Heart left ventricle (tissue), 16 donors: ENCODE measurements around the gene BCL2L13. TPM values are rescaled to one million over a fixed set of nuclear protein-coding genes. Genes with fewer than 3 reads are reported as not detected.
A peak's percentile ranks its signal among the peaks of the same experiment; 100 is the strongest.
"Not testable (repeated sequence)": the region's sequence is repeated elsewhere in the genome, so short reads cannot be mapped to it uniquely, and the experiment has no call there.

Source experiments
- ATAC-seq, 4 donors: fragments of 200-7000 bp; cut with Tn5 transposase; one replicate each; pipeline ENCODE4 v1.9.1; 2020 to 2022; ENCODE audit warnings: moderate library complexity in 4 of 4, mild to moderate bottlenecking in 3 of 4, moderate number of reproducible peaks in 1 of 4
- DNase-seq, 5 donors: peaks; one replicate each; pipeline ENCODE4 v3.0.0-alpha.2; 2020
- H3K27ac ChIP-seq, 12 donors: fragments of 200-600 bp; sonication (generic) in 4 of 12; one replicate each; pipeline versions ENCODE4 v1.5.0 to v1.8.0; 2016 to 2022; ENCODE audit warnings: mild to moderate bottlenecking in 2 of 12
- H3K27me3 ChIP-seq, 9 donors: fragments of 200-600 bp; sonication (generic) in 2 of 9; one replicate each; pipeline versions ENCODE4 v1.5.1 to v1.8.0; 2016 to 2022; ENCODE audit warnings: mild to moderate bottlenecking in 3 of 9
- H3K36me3 ChIP-seq, 9 donors: fragments of 200-600 bp; sonication (generic) in 2 of 9; one replicate each; pipeline versions ENCODE4 v1.5.0 to v1.8.0; 2018 to 2022; ENCODE audit warnings: mild to moderate bottlenecking in 2 of 9
- H3K4me1 ChIP-seq, 12 donors: fragments of 200-600 bp; sonication (generic) in 4 of 12; one replicate each; pipeline versions ENCODE4 v1.5.0 to v1.8.0; 2016 to 2022; ENCODE audit warnings: mild to moderate bottlenecking in 3 of 12
- H3K4me3 ChIP-seq, 12 donors: fragments of 200-600 bp; sonication (generic) in 4 of 12; one replicate each; pipeline versions ENCODE4 v1.5.0 to v1.8.0; 2017 to 2022; ENCODE audit warnings: mild to moderate bottlenecking in 9 of 12, moderate library complexity in 4 of 12
- H3K9me3 ChIP-seq, 12 donors: fragments of 200-600 bp; sonication (generic) in 4 of 12; one replicate each; pipeline versions ENCODE4 v1.5.0 to v1.8.0; 2016 to 2022; ENCODE audit warnings: mild to moderate bottlenecking in 1 of 12
- CTCF ChIP-seq, 12 donors: fragments of 200-600 bp; sonication (generic) in 4 of 12; IDR thresholded peaks; one replicate each; pipeline versions ENCODE4 v1.5.0 to v1.8.0; 2018 to 2022; ENCODE audit warnings: antibody characterized with exemption in 12 of 12, mild to moderate bottlenecking in 5 of 12
- POLR2A ChIP-seq, 2 donors: fragments of 450-650 bp; IDR thresholded peaks; one replicate each; pipeline ENCODE4 v1.6.1; 2017; ENCODE audit warnings: antibody characterized with exemption in 2 of 2, mild to moderate bottlenecking in 2 of 2, moderate library complexity in 2 of 2
- WGBS, 4 donors: extraction: QIAGEN DNeasy Blood & Tissue Kit in 2 of 4; methylation state at CpG; one replicate each; pipeline versions ENCODE4 v1.1.5 to v1.1.7; 2013 to 2018; 5-methylcytosine and 5-hydroxymethylcytosine counted together
- intact Hi-C, 10 donors: fragments of 100-400 bp; cut with DNase I; formaldehyde crosslinking; loops; one replicate each; pipeline versions ENCODE4 v1.11.1 to v1.14.2; 2022
- polyA plus RNA-seq, 2 donors: library from polyadenylated mRNA; stranded (reverse); fragments of 200-250 nt; gene quantifications; one replicate each; pipeline ENCODE4 v1.2.3, GENCODE V29; 2013
- total RNA-seq, 9 donors: library from RNA; depleted of rRNA in 2 of 9; stranded (reverse); fragments of >200 nt in 2 of 9; fragmentation: NEBNext Ultra II Directional in 3 of 9; extraction: Animal tissue kit (Norgen Biotek cat#: 25700) in 3 of 9; gene quantifications; one replicate each; pipeline versions ENCODE4 v1.1.0 to v1.2.4, GENCODE V29; 2016 to 2023
- donor health status: ischemic (EF 13 %, LVEDD 7.1; RV severe dilation, severe dysfunction).
- donor health status: healthy with polysubstance abuse.
- donor health status: DM: no; HTN: yes; CAD: no.
- donor health status: DM: no; HTN: no; CAD: no.
- donor health status: ischemic (EF 25% LVEDD 6.9; RV normal size, moderate dysfunction).
- donor health status: ischemic (EF 25% LVEDD 5.7; RV mildly dilated, moderate dysfunction).
- donor health status: healthy.
- donor health status: DM: yes; HTN: yes; CAD: no.
- donor health status: ischemic (EF 35%, LVEDD 5.7; RV mildly dilated, moderate dysfunction).
- donor health status: nonischemic (EF 11% LVEDD 7.7; RV severe dilation, severe dysfunction).
- donor health status: DM: yes; HTN: yes; CAD: no.
- donor health status: PGD.
- donor health status: ischemic (EF 29% LVEDD 5.4; RV normal size, mild dysfunction).
- donor health status: nonischemic (EF 23%, LVEDD 6.1; RV moderate dilation, normal function).

Gene BCL2L13
- total and polyA plus RNA-seq, 11 donors = 46.3 to 187 (median 89.6) TPM

- H3K4me1 ChIP-seq = peaks cover 0 to 26% (median 15%) of the 10 kb centered on the region in 12 donors
- H3K36me3 ChIP-seq = peaks cover 0 to 7% (median 0%) of the 10 kb centered on the region in 9 donors
- peaks cover 0 to 5% (median 0%) of the 10 kb centered on the region in 12 donors for H3K9me3 ChIP-seq
- no peak for DNase-seq
- TF ChIP-seq CTCF (IDR thresholded peaks at IDR 0.05) = peak in 1 of 12 donors; percentile 6
- no peak for TF ChIP-seq POLR2A (IDR thresholded peaks at IDR 0.05)
- peak overlapping the region; percentile 96 to 99 (median 98) for H3K27ac ChIP-seq
- WGBS, 4 donors = 0 to 1% (median 0%) methylated on average over 10 of the region's 10 CpGs
- no peaks in the 10 kb centered on the region for H3K27me3 ChIP-seq
- intact Hi-C loops = loop anchor here in 5 of 10 donors (1.0 to 10.0 kb wide), 6 partner anchors 10 to 75 kb away; partner anchors contain the start of genes SLC25A18 (in 2 of the 5) and ATP6V1E1 (in 1 of the 5)
- H3K4me3 ChIP-seq = peak overlapping the region; percentile 66 to 97 (median 84)
- peak; percentile 49 to 71 (median 56) for ATAC-seq
Measured at GRCh38 chr22:17638182-17638431, 450 bp upstream of the BCL2L13 start.

- ATAC-seq (peak in 2 of 4 donors; percentile 46 to 59), DNase-seq (no peak)
- no peak for TF ChIP-seq CTCF (IDR thresholded peaks at IDR 0.05)
- no peak for TF ChIP-seq POLR2A (IDR thresholded peaks at IDR 0.05)
- peaks cover 0 to 26% (median 15%) of the 10 kb centered on the region in 12 donors for H3K4me1 ChIP-seq
- WGBS, 4 donors = 5 to 11% (median 7%) methylated on average over 8 of the region's 8 CpGs
- peak overlapping the region; percentile 66 to 97 (median 84) for H3K4me3 ChIP-seq
- intact Hi-C loops = loop anchor here in 5 of 10 donors (2.0 to 10.0 kb wide), 5 partner anchors 67 to 76 kb away; partner anchors contain the start of gene SLC25A18 (in 2 of the 5)
- no peaks in the 10 kb centered on the region for H3K27me3 ChIP-seq
- H3K27ac ChIP-seq = peak overlapping the region; percentile 96 to 99 (median 98)
- peaks cover 0 to 9% (median 0%) of the 10 kb centered on the region in 9 donors for H3K36me3 ChIP-seq
- H3K9me3 ChIP-seq = peaks cover 0 to 5% (median 0%) of the 10 kb centered on the region in 12 donors
Measured at GRCh38 chr22:17639247-17639741, 737 bp downstream of the BCL2L13 start.

- H3K27me3 ChIP-seq = no peaks in the 10 kb centered on the region
- 57 to 87% (median 66%) methylated on average over 3 of the region's 3 CpGs for WGBS, 4 donors
- no peak overlapping the region for H3K27ac ChIP-seq
- TF ChIP-seq POLR2A (IDR thresholded peaks at IDR 0.05) = no peak
- TF ChIP-seq CTCF (IDR thresholded peaks at IDR 0.05) = no peak
- no peak for DNase-seq
- peaks cover 0 to 11% (median 0%) of the 10 kb centered on the region in 9 donors for H3K36me3 ChIP-seq
- peaks cover 0 to 29% (median 15%) of the 10 kb centered on the region in 12 donors for H3K4me1 ChIP-seq
- intact Hi-C loops = loop anchor here in 1 of 10 donors (10.0 kb wide), 1 partner anchor 556 kb away; the partner anchor contains the start of gene IL17RA
- no peak overlapping the region for H3K4me3 ChIP-seq
- ATAC-seq = no peak
- peaks cover 0 to 5% (median 0%) of the 10 kb centered on the region in 12 donors for H3K9me3 ChIP-seq
Measured at GRCh38 chr22:17641269-17641668, 2.7 kb downstream of the BCL2L13 start.

- not testable (repeated sequence) for H3K27ac ChIP-seq, H3K4me3 ChIP-seq, H3K27me3 ChIP-seq, H3K9me3 ChIP-seq, ATAC-seq, DNase-seq
- 83 to 96% (median 88%) methylated on average over 4 of the region's 4 CpGs for WGBS, 4 donors
- intact Hi-C loops = loop anchor here in 1 of 10 donors (10.0 kb wide), 1 partner anchor 558 kb away; the partner anchor contains the start of gene IL17RA
- peaks cover 0 to 28% (median 15%) of the 10 kb centered on the region in 12 donors for H3K4me1 ChIP-seq
- peaks cover 0 to 12% (median 0%) of the 10 kb centered on the region in 9 donors for H3K36me3 ChIP-seq
Measured at GRCh38 chr22:17642357-17642756, 3.8 kb downstream of the BCL2L13 start.
